MG63 (cell line): Measurements from ENCODE around the gene MGLL. TPM values are rescaled to one million over a fixed set of nuclear protein-coding genes. Genes with fewer than 3 reads are reported as not detected.

Experiments used
- DNase-seq: peaks from one replicate; pipeline ENCODE4 v3.0.0-alpha.2; 2020
- H3K27me3 ChIP-seq: fragments of 250-450 bp; sonication (Bioruptor Pico); 2 replicates; pipeline ENCODE4 v1.5.1; 2020; ENCODE audit warnings: mild to moderate bottlenecking, moderate library complexity
- H3K36me3 ChIP-seq: fragments of 250-450 bp; sonication (Bioruptor Pico); 2 replicates; pipeline ENCODE4 v1.5.1; 2020; ENCODE audit warnings: mild to moderate bottlenecking, moderate library complexity
- H3K4me3 ChIP-seq: fragments of 250-450 bp; sonication (Bioruptor Pico); 2 replicates; pipeline ENCODE4 v1.5.1; 2020; ENCODE audit warnings: mild to moderate bottlenecking, moderate library complexity
- H3K9me3 ChIP-seq: fragments of 250-450 bp; sonication (Bioruptor Pico); 2 replicates; pipeline ENCODE4 v1.5.1; 2020; ENCODE audit warnings: mild to moderate bottlenecking, moderate library complexity
- total RNA-seq: library from RNA; depleted of rRNA; stranded (reverse); fragments of >200 nt; shearing (Covaris generic); gene quantifications from 2 replicates; pipeline ENCODE4 v1.2.3, GENCODE V29; 2014; ENCODE audit warnings: low replicate concordance

Gene MGLL
- total RNA-seq, 1 experiment from 2014 or later = 29.0 TPM

- DNase-seq = no peak
Measured at GRCh38 chr3:127762787-127763105, 59.6 kb downstream of the MGLL start.

GRCh38 chr3:127762077-127762786 lies 60.1 kb downstream of the MGLL start:
- H3K9me3 ChIP-seq = no peaks in the 10 kb centered on the region; the same call in 1 of the 2 replicates
- H3K27me3 ChIP-seq = no peaks in the 10 kb centered on the region
- DNase-seq = no peak
- peaks cover 29% of the 10 kb centered on the region; the same call in 1 of the 2 replicates for H3K36me3 ChIP-seq
- H3K4me3 ChIP-seq = no peak overlapping the region

More at GRCh38 chr3:127762787-127763105, 59.6 kb downstream of the MGLL start:
- no peaks in the 10 kb centered on the region for H3K27me3 ChIP-seq
- no peak overlapping the region for H3K4me3 ChIP-seq
- peaks cover 27% of the 10 kb centered on the region; the same call in 1 of the 2 replicates for H3K36me3 ChIP-seq
- peaks cover 5% of the 10 kb centered on the region; the same call in 1 of the 2 replicates for H3K9me3 ChIP-seq

- DNase-seq = no peak
- Histone ChIP-seq H3K27me3 (no peaks in the 10 kb centered on the region), H3K4me3 (no peak overlapping the region), H3K9me3 (no peaks in the 10 kb centered on the region), H3K36me3 (peaks cover 25% of the 10 kb centered on the region; the same call in 1 of the 2 replicates)
Measured at GRCh38 chr3:127761441-127761801, 60.9 kb downstream of the MGLL start.

- Histone ChIP-seq H3K4me3 (no peak overlapping the region), H3K9me3 (no peaks in the 10 kb centered on the region), H3K27me3 (no peaks in the 10 kb centered on the region), H3K36me3 (peaks cover 22% of the 10 kb centered on the region; the same call in 1 of the 2 replicates)
- DNase-seq = no peak
Measured at GRCh38 chr3:127760791-127761440, 61.4 kb downstream of the MGLL start.

- Histone ChIP-seq H3K9me3 (no peaks in the 10 kb centered on the region), H3K27me3 (no peaks in the 10 kb centered on the region), H3K4me3 (no peak overlapping the region), H3K36me3 (peaks cover 20% of the 10 kb centered on the region; the same call in 1 of the 2 replicates)
- DNase-seq = no peak
Measured at GRCh38 chr3:127760361-127760760, 62.0 kb downstream of the MGLL start.

- Histone ChIP-seq H3K9me3 (no peaks in the 10 kb centered on the region), H3K27me3 (no peaks in the 10 kb centered on the region), H3K4me3 (no peak overlapping the region), H3K36me3 (peaks cover 20% of the 10 kb centered on the region; the same call in 1 of the 2 replicates)
- DNase-seq = no peak
Measured at GRCh38 chr3:127759826-127760225, 62.5 kb downstream of the MGLL start.

GRCh38 chr3:127758013-127758412 lies 64.3 kb downstream of the MGLL start:
- H3K36me3 ChIP-seq = peaks cover 20% of the 10 kb centered on the region; the same call in 1 of the 2 replicates
- no peak for DNase-seq
- no peaks in the 10 kb centered on the region for H3K9me3 ChIP-seq
- no peak overlapping the region for H3K4me3 ChIP-seq
- no peaks in the 10 kb centered on the region for H3K27me3 ChIP-seq

- Histone ChIP-seq H3K4me3 (no peak overlapping the region), H3K27me3 (no peaks in the 10 kb centered on the region), H3K9me3 (no peaks in the 10 kb centered on the region), H3K36me3 (peaks cover 11% of the 10 kb centered on the region; the same call in 1 of the 2 replicates)
- no peak for DNase-seq
Measured at GRCh38 chr3:127755305-127755681, 67.0 kb downstream of the MGLL start.

DNA sequence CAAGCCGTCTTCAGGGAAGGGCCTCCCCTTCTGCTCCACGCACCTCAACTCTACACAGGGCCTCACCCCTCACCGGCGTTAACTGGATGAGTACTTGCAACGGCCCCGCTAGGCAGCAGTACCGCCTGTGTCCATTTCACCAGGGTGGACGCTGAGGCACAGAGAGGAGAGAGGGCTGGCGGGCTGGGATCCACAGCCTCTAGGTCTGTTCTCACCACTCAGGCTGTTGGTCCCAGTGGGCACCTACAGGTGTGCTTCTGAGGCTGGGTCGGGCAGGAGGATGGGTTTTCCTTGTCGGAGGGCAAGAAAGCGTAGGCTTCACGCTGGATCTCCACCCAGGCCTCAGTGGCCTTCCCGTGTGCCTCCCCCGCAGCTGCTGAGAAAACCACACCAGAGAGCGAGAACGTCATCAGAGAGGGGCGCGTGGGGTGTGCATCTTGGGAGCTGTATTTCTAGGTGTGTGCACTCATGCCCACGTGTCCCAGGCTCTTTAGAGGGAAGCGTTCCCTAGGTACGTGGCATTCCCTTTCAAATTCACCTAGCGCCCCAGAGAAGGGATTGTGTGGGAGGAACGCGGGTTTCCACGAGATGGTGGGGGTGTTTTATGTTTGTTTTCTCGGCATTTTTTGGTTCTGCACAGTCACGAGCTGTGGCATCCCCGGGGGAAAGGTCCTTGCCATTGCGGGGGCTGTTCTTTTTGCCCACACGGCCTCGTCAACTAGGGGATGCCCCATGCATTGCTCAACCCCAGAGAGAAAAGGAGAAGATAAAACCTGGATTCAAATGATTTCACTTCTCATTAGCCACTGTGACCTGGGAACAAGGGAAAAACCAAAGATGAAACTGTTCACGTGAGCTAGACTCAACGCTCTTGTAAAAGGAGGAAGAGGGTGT lies 67.7 kb downstream of the MGLL start:
- no peak for DNase-seq
- Histone ChIP-seq H3K4me3 (no peak overlapping the region), H3K36me3 (peaks cover 10% of the 10 kb centered on the region; the same call in 1 of the 2 replicates), H3K9me3 (no peaks in the 10 kb centered on the region), H3K27me3 (no peaks in the 10 kb centered on the region)

- Histone ChIP-seq H3K9me3 (no peaks in the 10 kb centered on the region), H3K36me3 (peaks cover 4% of the 10 kb centered on the region; the same call in 1 of the 2 replicates), H3K27me3 (no peaks in the 10 kb centered on the region), H3K4me3 (no peak overlapping the region)
- no peak for DNase-seq
Measured at GRCh38 chr3:127753898-127754410, 68.4 kb downstream of the MGLL start.

DNA sequence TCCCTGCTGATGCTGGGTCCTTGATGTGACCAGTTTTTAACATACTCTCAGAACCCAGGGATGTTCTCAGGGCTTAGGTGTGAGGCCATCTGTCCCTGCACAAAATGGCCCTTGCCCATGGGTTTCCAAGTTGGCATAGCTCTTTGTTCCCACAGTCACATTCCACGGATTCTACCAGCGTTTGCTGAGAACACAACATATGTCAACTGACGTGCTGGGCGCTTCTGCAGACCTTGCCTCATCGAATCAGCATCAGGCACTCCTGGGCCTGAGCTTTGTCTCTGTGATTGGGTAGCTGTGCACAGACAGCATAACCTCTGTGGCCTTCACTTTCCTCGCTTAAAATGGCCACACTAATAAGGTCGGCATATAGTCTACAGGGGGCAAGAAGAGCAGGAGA lies 69.0 kb downstream of the MGLL start:
- H3K36me3 ChIP-seq = peaks cover 4% of the 10 kb centered on the region; the same call in 1 of the 2 replicates
- H3K27me3 ChIP-seq = no peaks in the 10 kb centered on the region
- no peak for DNase-seq
- H3K4me3 ChIP-seq = no peak overlapping the region
- no peaks in the 10 kb centered on the region for H3K9me3 ChIP-seq

- no peaks in the 10 kb centered on the region; the same call in 1 of the 2 replicates for H3K36me3 ChIP-seq
- H3K27me3 ChIP-seq = no peaks in the 10 kb centered on the region
- no peak overlapping the region for H3K4me3 ChIP-seq
- H3K9me3 ChIP-seq = no peaks in the 10 kb centered on the region
- no peak for DNase-seq
Measured at GRCh38 chr3:127751782-127752181, 70.5 kb downstream of the MGLL start.

- DNase-seq = no peak
- Histone ChIP-seq H3K4me3 (no peak overlapping the region), H3K36me3 (no peaks in the 10 kb centered on the region; the same call in 1 of the 2 replicates), H3K9me3 (no peaks in the 10 kb centered on the region), H3K27me3 (no peaks in the 10 kb centered on the region)
Measured at GRCh38 chr3:127751163-127751621, 71.1 kb downstream of the MGLL start.

DNA sequence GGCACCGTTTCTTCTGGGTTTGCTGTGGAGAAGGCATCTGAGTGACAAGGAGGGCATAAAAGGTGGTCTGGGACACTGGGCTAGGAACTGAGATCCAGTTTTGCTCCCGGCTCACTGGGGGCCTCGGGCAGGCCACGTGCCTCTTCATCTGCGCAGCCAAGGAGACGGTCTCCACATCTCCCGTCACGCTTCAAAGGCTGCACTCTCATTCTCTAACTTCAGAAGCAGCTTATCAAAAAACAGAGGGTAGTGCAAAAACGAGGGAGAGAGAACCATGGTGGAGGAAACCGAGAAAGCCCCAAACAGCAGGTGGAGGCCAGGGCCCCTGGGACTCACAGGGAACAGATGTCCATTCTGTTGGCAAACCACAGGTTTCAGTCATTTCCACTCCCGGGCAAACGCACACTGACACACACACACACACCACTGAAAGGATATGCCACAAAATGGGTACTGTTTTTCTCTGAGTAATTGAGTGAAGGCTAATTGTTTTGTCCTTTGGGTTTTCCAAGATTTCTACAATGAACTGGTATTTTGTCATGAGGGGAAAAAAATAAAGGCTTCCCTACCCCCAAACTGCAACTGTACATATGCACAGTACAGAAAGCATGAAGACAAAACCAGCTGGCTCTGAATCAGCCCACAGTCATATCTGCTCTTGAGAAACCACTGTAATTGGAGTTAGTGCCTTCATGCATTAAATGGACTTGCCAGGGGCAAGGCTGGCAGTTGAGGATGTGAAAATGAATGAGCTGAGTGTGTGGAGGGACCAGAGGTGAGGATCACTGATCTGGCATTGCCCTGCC lies 71.9 kb downstream of the MGLL start:
- Histone ChIP-seq H3K27me3 (no peaks in the 10 kb centered on the region), H3K36me3 (no peaks in the 10 kb centered on the region; the same call in 1 of the 2 replicates), H3K4me3 (no peak overlapping the region), H3K9me3 (no peaks in the 10 kb centered on the region)
- peak; percentile 83 for DNase-seq

- H3K27me3 ChIP-seq = no peaks in the 10 kb centered on the region
Measured at GRCh38 chr3:127749787-127750225, 72.5 kb downstream of the MGLL start.

GRCh38 chr3:127749361-127749760 lies 73.0 kb downstream of the MGLL start:
- peak; percentile 53 for DNase-seq
- Histone ChIP-seq H3K27me3 (no peaks in the 10 kb centered on the region), H3K4me3 (no peak overlapping the region), H3K36me3 (no peaks in the 10 kb centered on the region; the same call in 1 of the 2 replicates), H3K9me3 (no peaks in the 10 kb centered on the region)

More at GRCh38 chr3:127749787-127750225, 72.5 kb downstream of the MGLL start:
- no peak for DNase-seq
- Histone ChIP-seq H3K9me3 (no peaks in the 10 kb centered on the region), H3K36me3 (no peaks in the 10 kb centered on the region; the same call in 1 of the 2 replicates), H3K4me3 (no peak overlapping the region)
